Brain microvascular endothelial cell (primary cell): ENCODE measurements around the gene FRAS1.
A peak's percentile ranks its signal among the peaks of the same experiment; 100 is the strongest.

ENCODE experiments used
- DNase-seq: peaks from one replicate; pipeline ENCODE4 v3.0.0-alpha.2; 2020
- H3K27ac ChIP-seq: fragments of 250-450 bp; sonication (Bioruptor Pico); 2 replicates; pipeline ENCODE4 v1.5.1; 2020; ENCODE audit warnings: mild to moderate bottlenecking, moderate library complexity
- H3K27me3 ChIP-seq: fragments of 250-450 bp; sonication (Bioruptor Pico); replicated peaks from 2 replicates; pipeline ENCODE4 v1.5.1; 2020; ENCODE audit warnings: mild to moderate bottlenecking
- H3K36me3 ChIP-seq: fragments of 250-450 bp; sonication (Bioruptor Pico); replicated peaks from 2 replicates; pipeline ENCODE4 v1.5.1; 2020; ENCODE audit warnings: mild to moderate bottlenecking
- H3K4me3 ChIP-seq: 2 replicates; pipeline ENCODE4 v1.5.1; 2011; ENCODE audit warnings: low read depth, mild to moderate bottlenecking, control low read depth, low read length, moderate library complexity
- in situ Hi-C: cut with HindIII; loops from 2 replicates; pipeline ENCODE4 v1.10.0; 2017; ENCODE audit warnings: low sequenced_read_pairs, low pct_ligation_motif_present
- TF ChIP-seq, protein P1 (sequence below): IDR thresholded peaks from 2 replicates; pipeline ENCODE4 v1.5.1; 2011; ENCODE audit warnings: low read depth, mild to moderate bottlenecking, moderate library complexity, low read length, control low read depth, inconsistent platforms; ENCODE audit errors: missing control alignments

Gene FRAS1

DNA sequence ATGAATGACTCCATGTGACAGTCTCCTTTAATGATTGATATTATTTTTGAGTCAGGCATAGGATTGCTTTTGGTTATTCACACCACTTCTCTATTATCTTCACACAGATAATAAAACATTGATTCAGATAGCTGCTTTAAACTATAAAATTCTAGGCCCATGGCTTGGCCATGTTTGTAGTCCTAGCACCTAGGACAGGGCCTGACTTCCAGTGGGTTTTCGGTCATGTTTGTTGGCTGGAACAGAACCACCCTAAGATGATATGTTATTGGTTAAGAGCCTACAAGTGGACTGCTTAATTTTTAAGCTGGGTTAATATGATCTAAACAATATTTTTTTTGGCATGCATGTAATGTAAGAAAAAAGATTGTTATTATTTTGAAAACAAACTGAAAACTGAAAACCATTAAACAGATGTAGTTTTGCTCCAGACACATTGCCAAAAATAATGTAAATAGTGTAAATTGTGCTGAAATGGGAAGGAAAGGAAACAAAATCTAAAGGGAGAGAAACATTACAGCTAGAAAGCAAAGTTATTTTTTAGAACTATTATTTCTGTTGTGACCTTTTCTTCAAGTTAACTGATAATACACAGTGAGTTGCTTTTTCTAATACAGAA lies 98.0 kb downstream of the FRAS1 start:
- in situ Hi-C loops, result no loop called here
- no peak overlapping the region for H3K4me3 ChIP-seq
- TF ChIP-seq, protein P1, sequence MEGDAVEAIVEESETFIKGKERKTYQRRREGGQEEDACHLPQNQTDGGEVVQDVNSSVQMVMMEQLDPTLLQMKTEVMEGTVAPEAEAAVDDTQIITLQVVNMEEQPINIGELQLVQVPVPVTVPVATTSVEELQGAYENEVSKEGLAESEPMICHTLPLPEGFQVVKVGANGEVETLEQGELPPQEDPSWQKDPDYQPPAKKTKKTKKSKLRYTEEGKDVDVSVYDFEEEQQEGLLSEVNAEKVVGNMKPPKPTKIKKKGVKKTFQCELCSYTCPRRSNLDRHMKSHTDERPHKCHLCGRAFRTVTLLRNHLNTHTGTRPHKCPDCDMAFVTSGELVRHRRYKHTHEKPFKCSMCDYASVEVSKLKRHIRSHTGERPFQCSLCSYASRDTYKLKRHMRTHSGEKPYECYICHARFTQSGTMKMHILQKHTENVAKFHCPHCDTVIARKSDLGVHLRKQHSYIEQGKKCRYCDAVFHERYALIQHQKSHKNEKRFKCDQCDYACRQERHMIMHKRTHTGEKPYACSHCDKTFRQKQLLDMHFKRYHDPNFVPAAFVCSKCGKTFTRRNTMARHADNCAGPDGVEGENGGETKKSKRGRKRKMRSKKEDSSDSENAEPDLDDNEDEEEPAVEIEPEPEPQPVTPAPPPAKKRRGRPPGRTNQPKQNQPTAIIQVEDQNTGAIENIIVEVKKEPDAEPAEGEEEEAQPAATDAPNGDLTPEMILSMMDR, result no peak
- H3K27me3 ChIP-seq, result no peaks in the 10 kb centered on the region
- no peaks in the 10 kb centered on the region for H3K36me3 ChIP-seq
- no peak overlapping the region for H3K27ac ChIP-seq
- no peak for DNase-seq

DNA sequence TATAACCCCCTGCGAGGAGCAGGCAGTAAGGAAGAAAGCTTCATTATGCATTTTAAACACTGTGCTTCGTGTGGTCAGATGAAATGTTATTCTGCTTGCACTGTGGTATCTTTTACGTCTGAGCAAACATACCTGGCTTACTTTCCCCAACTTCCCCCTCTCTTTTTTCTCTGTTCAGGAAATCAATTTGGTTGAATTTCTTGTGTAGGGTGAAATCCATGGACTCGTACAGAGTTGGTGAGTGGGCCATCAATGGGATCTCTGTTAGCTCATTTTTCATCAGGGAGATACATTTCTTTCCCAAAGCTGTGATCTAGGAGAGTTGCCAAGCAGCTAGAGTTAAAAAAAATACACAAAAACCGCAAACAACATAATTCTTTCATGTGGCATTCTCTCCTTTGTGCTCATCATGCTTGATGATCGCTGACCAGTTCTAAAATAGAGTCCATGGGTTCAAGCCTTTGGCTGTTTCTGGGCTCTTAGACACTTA lies 98.5 kb downstream of the FRAS1 start:
- in situ Hi-C loops, result no loop called here
- no peak overlapping the region for H3K27ac ChIP-seq
- no peak overlapping the region for H3K4me3 ChIP-seq
- DNase-seq, result peak; percentile 38
- no peaks in the 10 kb centered on the region for H3K36me3 ChIP-seq
- TF ChIP-seq, protein P1, result no peak
- H3K27me3 ChIP-seq, result no peaks in the 10 kb centered on the region

DNA sequence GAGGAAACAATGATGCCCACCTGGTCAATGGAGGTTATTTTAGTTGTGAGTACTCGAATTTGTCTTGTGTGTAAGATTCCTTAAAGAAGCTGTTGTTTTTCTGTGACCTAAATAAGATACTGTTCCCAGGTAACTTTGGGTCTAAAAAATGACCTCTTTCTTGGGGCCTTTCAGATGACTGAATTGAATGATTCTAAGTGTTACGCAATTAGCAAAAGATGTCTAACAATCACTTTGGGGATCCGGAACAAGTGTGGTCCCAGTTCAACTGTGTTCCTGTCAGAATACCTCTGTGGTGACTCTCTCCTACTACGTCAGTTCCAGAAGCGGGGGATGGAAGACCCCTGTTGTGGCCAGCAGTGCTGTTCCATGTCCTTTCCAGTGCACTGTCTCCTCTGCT lies 99.4 kb downstream of the FRAS1 start:
- Histone ChIP-seq H3K36me3 (no peaks in the 10 kb centered on the region), H3K27me3 (no peaks in the 10 kb centered on the region), H3K27ac (no peak overlapping the region), H3K4me3 (no peak overlapping the region)
- in situ Hi-C loops, result no loop called here
- no peak for DNase-seq
- TF ChIP-seq, protein P1, result no peak

DNA sequence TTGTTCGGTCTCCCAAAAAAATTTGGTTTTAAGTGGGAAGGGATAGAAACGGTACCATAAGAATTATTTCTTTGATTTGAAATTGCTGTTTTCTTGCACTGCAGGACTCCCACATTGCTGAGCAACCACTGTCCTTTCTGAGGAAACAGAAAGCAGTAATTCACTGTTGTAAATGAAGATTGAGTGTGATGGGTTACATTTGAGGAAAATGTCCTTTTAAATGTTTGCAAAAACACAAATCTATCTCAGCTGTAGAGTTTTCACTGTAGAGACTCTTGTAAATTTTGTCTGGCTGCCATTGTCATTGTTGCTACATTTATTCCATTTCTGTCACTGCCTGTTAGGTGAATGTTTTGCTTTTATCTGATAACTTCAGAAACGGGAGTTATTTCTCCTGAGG lies 105.2 kb downstream of the FRAS1 start:
- H3K36me3 ChIP-seq, result no peaks in the 10 kb centered on the region
- in situ Hi-C loops, result no loop called here

DNA sequence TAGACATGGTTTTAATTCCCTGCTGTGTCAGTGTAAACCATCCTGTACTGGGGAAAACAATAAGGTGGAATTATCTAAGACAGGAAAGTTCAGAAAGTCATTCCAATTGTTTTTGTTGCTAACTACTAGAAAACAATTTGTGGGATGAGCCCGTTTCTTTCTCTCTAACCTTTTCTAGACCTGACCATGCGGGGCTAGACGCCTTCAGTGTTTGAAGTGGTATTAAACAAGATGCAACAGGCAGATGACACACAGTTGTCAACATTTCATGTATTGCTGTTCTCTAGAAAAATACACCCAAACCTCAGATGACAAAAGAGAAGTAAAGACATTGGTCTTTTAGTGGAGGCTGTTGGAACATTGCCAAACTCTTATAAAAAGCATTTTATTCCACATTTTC lies 105.7 kb downstream of the FRAS1 start:
- Histone ChIP-seq H3K4me3 (no peak overlapping the region), H3K27ac (no peak overlapping the region), H3K27me3 (no peaks in the 10 kb centered on the region), H3K36me3 (no peaks in the 10 kb centered on the region)
- TF ChIP-seq, protein P1, result no peak
- in situ Hi-C loops, result no loop called here
- DNase-seq, result no peak

More for the DNA sequence above, 105.2 kb downstream of the FRAS1 start:
- TF ChIP-seq, protein P1, result no peak
- Histone ChIP-seq H3K4me3 (no peak overlapping the region), H3K27ac (no peak overlapping the region), H3K27me3 (no peaks in the 10 kb centered on the region)
- no peak for DNase-seq

DNA sequence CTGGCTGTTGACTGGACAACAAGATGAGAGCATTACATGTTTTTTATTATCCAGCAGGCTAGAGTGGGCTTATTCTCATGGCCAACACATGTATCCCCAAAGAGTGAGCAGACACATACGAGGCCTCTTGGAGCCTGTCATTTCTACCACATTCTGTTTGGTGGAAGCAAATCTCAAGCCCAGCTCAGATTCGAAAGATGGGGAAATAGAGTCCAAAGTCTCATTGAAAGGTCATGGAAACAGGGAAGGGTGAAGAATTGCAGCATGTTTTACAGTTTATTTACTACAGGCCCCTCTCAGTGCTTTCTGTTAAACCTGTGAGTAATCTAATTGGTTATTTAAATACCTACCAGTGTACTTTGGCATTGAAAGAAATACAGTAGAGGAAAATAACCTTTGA lies 108.6 kb downstream of the FRAS1 start:
- Histone ChIP-seq H3K27me3 (no peaks in the 10 kb centered on the region), H3K36me3 (no peaks in the 10 kb centered on the region), H3K27ac (no peak overlapping the region), H3K4me3 (no peak overlapping the region)
- TF ChIP-seq, protein P1, result no peak
- in situ Hi-C loops, result no loop called here
- DNase-seq, result no peak
